HepG2 (cell line): ENCODE results near the gene TMEM47. TPM values are rescaled to one million over a fixed set of nuclear protein-coding genes. Genes with fewer than 3 reads are reported as not detected.

Experiments used
- ATAC-seq: fragments of 200-7000 bp; cut with Tn5 transposase; 3 replicates; pipeline ENCODE4 v1.9.1; 2020; ENCODE audit warnings: mild to moderate bottlenecking, moderate library complexity
- Bru-seq: library from RNA; stranded (reverse); fragments of 400-500 nt; gene quantifications from one replicate; lab custom pipeline; 2021; lab: Mats Ljungman, UMichigan
- BruChase-seq, 2 experiments: library from RNA; stranded (reverse); fragments of 400-500 nt; gene quantifications; one replicate each; lab custom pipeline; 2021; lab: Mats Ljungman, UMichigan
- BruUV-seq: library from RNA; stranded (reverse); fragments of 400-500 nt; replicated peaks from 2 replicates; lab custom pipeline; 2021; lab: Mats Ljungman, UMichigan
- CTCF ChIA-PET: fragments of 300-600 bp; formaldehyde crosslinking; extraction: SDS; loops from one replicate; lab custom pipeline; 2021; ENCODE audit warnings: low total read pairs, inconsistent platforms, low intra/inter-chr PET ratio; lab: Yijun Ruan, JAX
- POLR2A ChIA-PET: fragments of 350-600 bp; sonication (Branson Sonifier 250); formaldehyde crosslinking; loops from one replicate; lab custom pipeline; 2020; ENCODE audit warnings: antibody characterized with exemption, inconsistent platforms; lab: Yijun Ruan, JAX
- DNase-seq: peaks from one replicate; pipeline ENCODE4 v3.0.0-alpha.2; 2015; ENCODE audit warnings: low spot score
- FAIRE-seq: peaks from 3 replicates; lab custom pipeline; 2011; peaks lifted over from hg19 to GRCh38; lab: Jason Lieb, UNC
- H2AFZ ChIP-seq: one replicate; pipeline ENCODE4 v1.6.1; 2011; ENCODE audit warnings: low read length, inconsistent platforms
- H3K27ac ChIP-seq: fragments of 300-600 bp; 3 replicates; pipeline ENCODE4 v1.8.0; 2011; ENCODE audit warnings: mixed run types, mild to moderate bottlenecking, mixed read lengths, low read length, inconsistent platforms; ENCODE audit not compliant: insufficient read depth; ENCODE audit errors: extremely low read length
- H3K27me3 ChIP-seq, 2 experiments: fragments of 200-600 bp in 1 of 2; 2 replicates in 1 of 2; 3 replicates in 1 of 2; pipeline versions ENCODE4 v1.6.0 to v1.8.0; 2011; ENCODE audit warnings: low read length in 2 of 2, mild to moderate bottlenecking in 2 of 2, moderate library complexity in 2 of 2, inconsistent platforms in 1 of 2; ENCODE audit not compliant: insufficient read depth in 2 of 2, control insufficient read depth in 1 of 2
- H3K36me3 ChIP-seq, 2 experiments: fragments of 200-600 bp in 1 of 2; replicated peaks in 1 of 2; 2 replicates in 1 of 2; 3 replicates in 1 of 2; pipeline versions ENCODE4 v1.5.1 to v1.8.0; 2011; ENCODE audit warnings: low read length in 2 of 2, inconsistent platforms in 1 of 2; ENCODE audit not compliant: insufficient read depth in 2 of 2, control insufficient read depth in 1 of 2
- H3K4me1 ChIP-seq: 2 replicates; pipeline ENCODE4 v1.5.1; 2012; ENCODE audit warnings: low read length, inconsistent platforms; ENCODE audit not compliant: insufficient read depth
- H3K4me2 ChIP-seq: 2 replicates; pipeline ENCODE4 v1.6.0; 2011; ENCODE audit warnings: low read depth, low read length, inconsistent platforms
- H3K4me3 ChIP-seq, 3 experiments: fragments of 200-600 bp in 1 of 3; sonication (generic), shearing (Covaris generic) in 1 of 3; replicated peaks in 1 of 3; 2 replicates each; pipeline ENCODE4 v1.5.1; 2011 to 2016; ENCODE audit warnings: low read length in 3 of 3, inconsistent platforms in 2 of 3, low read depth in 2 of 3, mild to moderate bottlenecking in 2 of 3, control low read depth in 1 of 3, mixed read lengths in 1 of 3; ENCODE audit not compliant: insufficient read depth in 1 of 3
- H3K79me2 ChIP-seq: one replicate; pipeline ENCODE4 v1.6.1; 2011; ENCODE audit warnings: low read length, inconsistent platforms; ENCODE audit not compliant: insufficient read depth
- H3K9ac ChIP-seq: 2 replicates; pipeline ENCODE4 v1.6.0; 2011; ENCODE audit warnings: mild to moderate bottlenecking, low read depth, low read length, inconsistent platforms; ENCODE audit not compliant: insufficient read depth
- H3K9me3 ChIP-seq: 2 replicates; pipeline ENCODE4 v1.5.1; 2012; ENCODE audit warnings: mild to moderate bottlenecking, low read length
- H4K20me1 ChIP-seq: 2 replicates; pipeline ENCODE4 v1.6.0; 2011; ENCODE audit warnings: inconsistent platforms, mild to moderate bottlenecking, low read length, moderate library complexity; ENCODE audit not compliant: insufficient read depth
- BRD4 ChIP-seq: sonication (generic); formaldehyde crosslinking; IDR thresholded peaks from 2 replicates; pipeline ENCODE4 v1.4.0; 2020; ENCODE audit warnings: missing genetic modification reagents
- RCOR2 ChIP-seq: IDR thresholded peaks from 2 replicates; pipeline ENCODE4 v1.6.1; 2016; ENCODE audit warnings: missing biosample characterization, missing genetic modification reagents
- SOX13 ChIP-seq, 3 experiments: fragments of 450-650 bp in 1 of 3; sonication (generic) in 1 of 3; formaldehyde crosslinking in 1 of 3; IDR thresholded peaks in 2 of 3; conservative IDR thresholded peaks in 1 of 3; 2 replicates each; pipeline versions ENCODE4 v1.5.0 to v1.6.1; 2016 to 2020; ENCODE audit warnings: antibody characterized with exemption in 1 of 3, mild to moderate bottlenecking in 1 of 3, missing compliant biosample characterization in 1 of 3, missing genetic modification reagents in 1 of 3, moderate library complexity in 1 of 3
- XRCC5 ChIP-seq: fragments of 200-400 bp; formaldehyde crosslinking; optimal IDR thresholded peaks from 2 replicates; pipeline ENCODE3; 2017; ENCODE audit warnings: mild to moderate bottlenecking, low read length
- ZMYM3 ChIP-seq: sonication (generic); formaldehyde crosslinking; IDR thresholded peaks from 2 replicates; pipeline ENCODE4 v1.5.1; 2020; ENCODE audit warnings: mild to moderate bottlenecking, missing genetic modification reagents
- ZNF274 ChIP-seq: sonication (generic); formaldehyde crosslinking; IDR thresholded peaks from 2 replicates; pipeline ENCODE4 v1.5.1; 2020; ENCODE audit warnings: mild to moderate bottlenecking, missing genetic modification reagents
- ZNF577 ChIP-seq: sonication (generic); formaldehyde crosslinking; IDR thresholded peaks from 2 replicates; pipeline ENCODE4 v1.4.0; 2020; ENCODE audit warnings: mild to moderate bottlenecking, low read depth, missing genetic modification reagents, borderline replicate concordance
- ZNF737 ChIP-seq: sonication (generic); formaldehyde crosslinking; IDR thresholded peaks from 2 replicates; pipeline ENCODE4 v1.5.0; 2020; ENCODE audit warnings: missing genetic modification reagents, mild to moderate bottlenecking, borderline replicate concordance
- WGBS: methylation state at CpG from one replicate; pipeline ENCODE4 v1.1.6; 2017; ENCODE audit warnings: low lambda C conversion rate; 5-methylcytosine and 5-hydroxymethylcytosine counted together
- in situ Hi-C: cut with HindIII; loops from 2 replicates; pipeline ENCODE4 v1.10.0; 2017; ENCODE audit warnings: low pct_unique_long_range_greater_than_20kb; ENCODE audit not compliant: extremely low pct_ligation_motif_present
- intact Hi-C: fragments of 100-400 bp; cut with micrococcal nuclease; formaldehyde crosslinking; loops from one replicate; pipeline ENCODE4 v1.10.0; 2022; ENCODE audit not compliant: unreplicated experiment
- long read RNA-seq, 2 experiments: library from RNA in 1 of 2; library from polyadenylated mRNA in 1 of 2; stranded (forward) in 1 of 2; unstranded in 1 of 2; transcript quantifications; one replicate each; pipeline ENCODE4 v2.0.0, GENCODE V29; 2019 to 2022
- polyA minus RNA-seq, 3 experiments: library from RNA; depleted of rRNA, polyadenylated mRNA; stranded (reverse); fragments of >200 nt; gene quantifications; 2 replicates each; pipeline ENCODE4 v1.2.3, GENCODE V29; 2011; ENCODE audit warnings: low replicate concordance in 1 of 3
- polyA plus RNA-seq, 8 experiments: library from polyadenylated mRNA; depleted of rRNA in 3 of 8; stranded (reverse) in 7 of 8; unstranded in 1 of 8; fragments of >200 nt; fragmentation: Illumina TruSeq in 4 of 8; extraction: Trizol in 4 of 8; gene quantifications; 2 replicates each; pipeline versions ENCODE4 v1.2.1 to v1.2.3, GENCODE V29; 2011 to 2016; ENCODE audit warnings: low read depth in 4 of 8, missing spikeins in 1 of 8, mixed read lengths in 1 of 8; ENCODE audit not compliant: insufficient read depth in 1 of 8
- total RNA-seq, 5 experiments: library from RNA; depleted of rRNA; stranded (reverse); fragments of >200 nt; fragmentation: Illumina TruSeq; extraction: Trizol; gene quantifications; 2 replicates each; pipeline ENCODE4 v1.2.3, GENCODE V29; 2016; ENCODE audit warnings: low read depth in 1 of 5
- TF ChIP-seq, protein P1 (sequence below): sonication (generic); formaldehyde crosslinking; IDR thresholded peaks from 2 replicates; pipeline ENCODE4 v1.9.0; 2021; ENCODE audit warnings: missing genetic modification reagents, borderline replicate concordance
- TF ChIP-seq, protein P2 (sequence below): sonication (generic); IDR thresholded peaks from 2 replicates; pipeline ENCODE4 v1.6.1; 2016; ENCODE audit warnings: low read depth, borderline replicate concordance

Gene TMEM47
- total RNA-seq (2016; rRNA removed; fragmentation: Illumina TruSeq; extraction: Trizol) (not detected in 2 replicates), polyA plus RNA-seq (2011; rRNA removed) (not detected in 2 replicates), polyA minus RNA-seq (2011; rRNA and poly(A)+ RNA removed; ENCODE audit: low replicate concordance) (10.3 TPM in 1 of 2 replicates, not detected in the other), Bru-seq, nascent RNA (percentile 4 among the genes with signal in this experiment), BruChase-seq, experiment 1, labeled RNA remaining after a 6-hour chase (not detected), BruChase-seq, experiment 2, labeled RNA remaining after a 2-hour chase (not detected)
- not detected in 2 replicates for total RNA-seq (2016; cell fraction: cytosol; rRNA removed; fragmentation: Illumina TruSeq; extraction: Trizol; ENCODE audit: low read depth)
- total RNA-seq (2016; cell fraction: insoluble cytoplasmic fraction; rRNA removed; fragmentation: Illumina TruSeq; extraction: Trizol) = not detected in 2 replicates
- not detected in 2 replicates for total RNA-seq (2016; cell fraction: membrane; rRNA removed; fragmentation: Illumina TruSeq; extraction: Trizol)
- not detected in 2 replicates for total RNA-seq (2016; cell fraction: nucleus; rRNA removed; fragmentation: Illumina TruSeq; extraction: Trizol)
- not detected in 2 replicates for polyA plus RNA-seq (2011; cell fraction: cytosol; rRNA removed)
- not detected in 2 replicates for polyA plus RNA-seq (2011; cell fraction: nucleus; rRNA removed)
- not detected in 2 replicates for polyA plus RNA-seq (2012)
- polyA plus RNA-seq (2016; cell fraction: cytosol; fragmentation: Illumina TruSeq; extraction: Trizol; ENCODE audit: low read depth) = not detected in 2 replicates
- polyA plus RNA-seq (2016; cell fraction: insoluble cytoplasmic fraction; fragmentation: Illumina TruSeq; extraction: Trizol; ENCODE audit: low read depth) = not detected in 2 replicates
- not detected in 2 replicates for polyA plus RNA-seq (2016; cell fraction: membrane; fragmentation: Illumina TruSeq; extraction: Trizol; ENCODE audit: low read depth)
- polyA plus RNA-seq (2016; cell fraction: nucleus; fragmentation: Illumina TruSeq; extraction: Trizol; ENCODE audit: insufficient read depth, low read depth) = not detected in 2 replicates
- 0.18 TPM in 1 of 2 replicates, not detected in the other for polyA minus RNA-seq (2011; cell fraction: cytosol; rRNA and poly(A)+ RNA removed)
- not detected in 2 replicates for polyA minus RNA-seq (2011; cell fraction: nucleus; rRNA and poly(A)+ RNA removed)
- long read RNA-seq, experiment 1 = 0 reads
- long read RNA-seq, experiment 2 = 0 reads

DNA sequence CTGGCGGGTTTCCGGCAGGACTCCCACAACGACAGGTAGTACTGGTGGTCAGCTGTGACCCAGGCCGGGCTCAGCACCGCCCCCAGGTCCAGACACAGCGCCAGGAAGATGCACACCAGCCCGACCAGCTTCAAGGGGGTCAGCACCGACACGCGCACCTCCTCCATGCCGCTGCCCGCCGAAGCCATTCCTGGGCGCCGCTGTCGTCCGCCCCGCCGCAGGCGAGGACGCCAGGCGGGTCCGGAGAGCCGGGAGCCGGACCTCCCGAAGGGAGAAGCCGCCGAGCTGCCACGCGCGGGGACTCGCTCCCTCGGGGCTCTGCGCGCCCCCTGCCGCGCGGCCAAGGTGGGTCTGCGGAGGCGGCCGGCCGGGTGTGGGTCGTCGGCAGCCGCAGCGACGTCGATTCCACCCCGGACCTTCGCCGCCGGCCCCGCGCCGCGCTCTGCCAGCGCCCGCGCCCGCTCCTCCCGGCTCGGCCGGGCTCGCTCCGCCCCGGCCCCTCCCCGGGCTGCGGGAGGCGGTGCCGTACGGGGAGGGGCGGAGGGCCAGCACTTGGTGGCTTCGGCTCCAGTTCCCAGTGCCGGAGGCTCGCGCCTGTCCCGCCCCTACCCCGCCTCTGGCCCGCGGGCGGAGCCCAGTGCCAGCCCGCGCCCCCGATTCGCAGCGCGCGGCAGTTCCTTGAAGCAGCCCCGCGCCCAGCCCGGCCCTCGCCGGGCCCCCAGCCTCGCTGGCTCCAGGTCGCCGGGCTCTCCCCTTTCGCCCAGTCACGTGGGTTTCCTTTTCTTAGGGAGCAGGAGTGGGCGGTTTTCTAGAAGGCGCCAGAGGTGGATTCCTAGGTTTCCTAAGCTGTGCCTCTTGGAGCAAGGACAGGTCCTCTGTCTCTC lies at the start of gene TMEM47:
Gene TMEM47 (minus strand): TSS at position 444 of the 884 bp plus-strand sequence. CDS start 256 bp downstream, at position 188.
- H4K20me1 ChIP-seq = no peaks in the 10 kb centered on the region
- BruUV-seq = no TSS peak
- no peak within 1 kb of the TSS for H3K9ac ChIP-seq
- 85% methylated on average over 31 of the region's 100 CpGs for WGBS
- H3K79me2 ChIP-seq = no peaks in the 10 kb centered on the region
- no peak within 1 kb of the TSS for H2AFZ ChIP-seq
- no peak within 1 kb of the TSS for H3K4me3 ChIP-seq
- intact Hi-C loops (no loop called here), in situ Hi-C loops (no loop called here)
- no peak within 1 kb of the TSS for H3K27ac ChIP-seq
- no peaks in the 10 kb centered on the region for H3K27me3 ChIP-seq
- CTCF ChIA-PET = no interaction called here
- H3K36me3 ChIP-seq = no peaks in the 10 kb centered on the region
- no peak within 1 kb of the TSS for H3K4me2 ChIP-seq
- POLR2A ChIA-PET = no interaction called here
- no peaks in the 10 kb centered on the region; the same call in 1 of the 2 replicates for H3K9me3 ChIP-seq
- no peaks in the 10 kb centered on the region for H3K4me1 ChIP-seq
- ATAC-seq = no peak
- FAIRE-seq = no peak
- DNase-seq = no peak
- TF ChIP-seq ZNF274 (CRISPR knock-in tag) = no peak
- no peak for TF ChIP-seq ZNF737 (CRISPR knock-in tag)
- no peak for TF ChIP-seq ZNF577 (CRISPR knock-in tag)
- TF ChIP-seq, protein P1, sequence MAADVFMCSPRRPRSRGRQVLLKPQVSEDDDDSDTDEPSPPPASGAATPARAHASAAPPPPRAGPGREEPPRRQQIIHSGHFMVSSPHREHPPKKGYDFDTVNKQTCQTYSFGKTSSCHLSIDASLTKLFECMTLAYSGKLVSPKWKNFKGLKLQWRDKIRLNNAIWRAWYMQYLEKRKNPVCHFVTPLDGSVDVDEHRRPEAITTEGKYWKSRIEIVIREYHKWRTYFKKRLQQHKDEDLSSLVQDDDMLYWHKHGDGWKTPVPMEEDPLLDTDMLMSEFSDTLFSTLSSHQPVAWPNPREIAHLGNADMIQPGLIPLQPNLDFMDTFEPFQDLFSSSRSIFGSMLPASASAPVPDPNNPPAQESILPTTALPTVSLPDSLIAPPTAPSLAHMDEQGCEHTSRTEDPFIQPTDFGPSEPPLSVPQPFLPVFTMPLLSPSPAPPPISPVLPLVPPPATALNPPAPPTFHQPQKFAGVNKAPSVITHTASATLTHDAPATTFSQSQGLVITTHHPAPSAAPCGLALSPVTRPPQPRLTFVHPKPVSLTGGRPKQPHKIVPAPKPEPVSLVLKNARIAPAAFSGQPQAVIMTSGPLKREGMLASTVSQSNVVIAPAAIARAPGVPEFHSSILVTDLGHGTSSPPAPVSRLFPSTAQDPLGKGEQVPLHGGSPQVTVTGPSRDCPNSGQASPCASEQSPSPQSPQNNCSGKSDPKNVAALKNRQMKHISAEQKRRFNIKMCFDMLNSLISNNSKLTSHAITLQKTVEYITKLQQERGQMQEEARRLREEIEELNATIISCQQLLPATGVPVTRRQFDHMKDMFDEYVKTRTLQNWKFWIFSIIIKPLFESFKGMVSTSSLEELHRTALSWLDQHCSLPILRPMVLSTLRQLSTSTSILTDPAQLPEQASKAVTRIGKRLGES (CRISPR knock-in tag) = no peak
- TF ChIP-seq RCOR2 = no peak
- no peak for TF ChIP-seq BRD4
- TF ChIP-seq XRCC5 = no peak
- TF ChIP-seq, protein P2, sequence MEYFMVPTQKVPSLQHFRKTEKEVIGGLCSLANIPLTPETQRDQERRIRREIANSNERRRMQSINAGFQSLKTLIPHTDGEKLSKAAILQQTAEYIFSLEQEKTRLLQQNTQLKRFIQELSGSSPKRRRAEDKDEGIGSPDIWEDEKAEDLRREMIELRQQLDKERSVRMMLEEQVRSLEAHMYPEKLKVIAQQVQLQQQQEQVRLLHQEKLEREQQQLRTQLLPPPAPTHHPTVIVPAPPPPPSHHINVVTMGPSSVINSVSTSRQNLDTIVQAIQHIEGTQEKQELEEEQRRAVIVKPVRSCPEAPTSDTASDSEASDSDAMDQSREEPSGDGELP = no peak
- TF ChIP-seq SOX13 (IDR thresholded peaks at IDR 0.05) = no peak
- no peak for TF ChIP-seq SOX13 (CRISPR knock-in tag; conservative IDR thresholded peaks at IDR 0.05 in 1 of 2, IDR thresholded peaks at IDR 0.05 in 1 of 2)
- TF ChIP-seq ZMYM3 (CRISPR knock-in tag) = no peak
